NCI-H187 treated with DMSO at 0.1 percent for 48 hours (cell line): ENCODE data around the gene ANKRD9.

Experiments
- DNase-seq: peaks from one replicate; lab custom pipeline; 2025; lab: John Stamatoyannopoulos, UW

The ANKRD9 gene

DNA sequence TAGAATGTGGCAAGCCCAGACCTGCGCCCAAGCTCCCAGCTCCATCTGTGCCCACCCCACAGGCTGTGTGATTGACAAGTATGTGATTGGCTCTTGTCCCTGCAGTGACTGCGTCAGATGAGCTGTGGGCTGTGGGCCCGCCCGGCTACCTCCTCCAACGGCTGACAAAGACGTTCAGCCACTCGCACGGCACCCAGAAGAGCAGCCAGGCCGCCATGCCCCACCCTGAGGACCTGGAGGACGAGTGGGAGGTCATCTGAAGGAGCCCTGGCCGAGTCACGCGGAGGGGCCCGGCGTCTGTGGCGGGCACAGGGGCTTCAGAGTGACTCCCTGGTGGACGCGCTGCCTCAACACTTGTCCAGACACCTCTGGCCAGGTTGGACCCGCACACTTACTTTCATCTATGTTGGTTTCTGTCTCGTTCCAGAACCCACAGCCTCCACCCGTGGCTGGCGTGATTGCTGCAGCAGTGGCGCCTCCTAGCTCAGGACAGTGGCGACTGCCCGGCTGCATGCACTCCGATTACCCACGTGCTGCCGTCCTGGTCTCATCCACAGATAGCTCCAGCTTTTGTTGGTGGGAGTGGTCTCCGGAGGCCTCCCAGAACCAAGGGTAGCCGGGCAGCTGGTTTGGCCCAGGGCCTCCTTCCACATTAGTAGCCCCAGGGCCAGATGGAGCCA is 11.4 kb downstream of the ANKRD9 start:
- no peak for DNase-seq

DNA sequence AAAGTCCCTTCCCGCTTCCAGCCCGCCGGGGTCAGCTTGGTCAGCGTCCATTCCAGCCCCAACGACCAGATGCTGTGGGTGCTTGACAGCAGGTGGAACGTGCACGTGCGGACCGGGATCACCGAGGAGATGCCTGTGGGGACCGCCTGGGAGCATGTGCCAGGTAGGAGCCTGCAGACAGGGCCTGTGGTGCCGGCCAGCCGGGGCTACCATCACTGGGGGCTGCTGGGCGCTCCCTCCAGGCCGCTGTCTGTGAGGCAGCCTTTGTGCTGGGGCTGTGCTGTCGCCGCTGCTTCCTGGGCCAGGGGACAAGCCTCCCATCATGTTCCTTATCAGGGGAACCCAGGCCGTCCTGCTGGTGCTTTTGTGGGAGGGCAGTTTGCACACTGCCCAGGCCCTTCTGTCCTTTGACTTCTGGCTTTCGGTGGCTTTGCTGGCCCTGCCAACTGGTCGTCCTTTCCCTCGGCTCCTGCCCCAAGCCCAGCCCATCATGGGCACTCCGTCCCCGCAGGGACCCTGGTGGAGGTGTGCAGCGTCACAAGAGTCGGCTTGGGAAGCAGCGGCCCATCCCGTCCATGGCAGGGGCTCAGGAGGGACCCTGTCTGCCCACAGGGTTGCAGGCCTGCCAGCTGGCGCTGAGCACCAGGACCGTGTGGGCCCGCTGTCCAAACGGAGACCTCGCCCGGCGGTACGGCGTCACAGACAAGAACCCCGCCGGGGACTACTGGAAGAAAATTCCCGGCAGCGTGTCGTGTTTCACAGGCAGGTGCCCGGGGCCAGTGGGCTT is 12.4 kb downstream of the ANKRD9 start:
- DNase-seq: no peak

DNA sequence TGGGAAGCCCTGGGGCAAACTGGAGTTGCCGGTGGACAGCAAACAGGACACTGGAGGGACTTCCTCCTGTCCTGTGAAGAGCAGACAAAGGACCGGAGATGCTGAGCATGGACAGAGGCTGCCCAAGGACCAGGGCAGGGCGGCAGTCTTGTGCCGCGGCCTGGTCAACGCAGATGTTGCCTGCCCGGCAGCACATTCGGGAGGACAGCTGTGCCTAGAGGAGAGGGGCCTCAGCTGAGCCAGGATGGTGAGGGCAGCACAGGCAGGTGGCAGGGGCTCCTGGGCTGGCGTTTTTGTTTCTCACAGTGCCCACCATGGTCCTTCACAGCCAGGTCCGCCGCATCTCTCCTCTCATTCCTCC is 13.3 kb downstream of the ANKRD9 start:
- DNase-seq: no peak

DNA sequence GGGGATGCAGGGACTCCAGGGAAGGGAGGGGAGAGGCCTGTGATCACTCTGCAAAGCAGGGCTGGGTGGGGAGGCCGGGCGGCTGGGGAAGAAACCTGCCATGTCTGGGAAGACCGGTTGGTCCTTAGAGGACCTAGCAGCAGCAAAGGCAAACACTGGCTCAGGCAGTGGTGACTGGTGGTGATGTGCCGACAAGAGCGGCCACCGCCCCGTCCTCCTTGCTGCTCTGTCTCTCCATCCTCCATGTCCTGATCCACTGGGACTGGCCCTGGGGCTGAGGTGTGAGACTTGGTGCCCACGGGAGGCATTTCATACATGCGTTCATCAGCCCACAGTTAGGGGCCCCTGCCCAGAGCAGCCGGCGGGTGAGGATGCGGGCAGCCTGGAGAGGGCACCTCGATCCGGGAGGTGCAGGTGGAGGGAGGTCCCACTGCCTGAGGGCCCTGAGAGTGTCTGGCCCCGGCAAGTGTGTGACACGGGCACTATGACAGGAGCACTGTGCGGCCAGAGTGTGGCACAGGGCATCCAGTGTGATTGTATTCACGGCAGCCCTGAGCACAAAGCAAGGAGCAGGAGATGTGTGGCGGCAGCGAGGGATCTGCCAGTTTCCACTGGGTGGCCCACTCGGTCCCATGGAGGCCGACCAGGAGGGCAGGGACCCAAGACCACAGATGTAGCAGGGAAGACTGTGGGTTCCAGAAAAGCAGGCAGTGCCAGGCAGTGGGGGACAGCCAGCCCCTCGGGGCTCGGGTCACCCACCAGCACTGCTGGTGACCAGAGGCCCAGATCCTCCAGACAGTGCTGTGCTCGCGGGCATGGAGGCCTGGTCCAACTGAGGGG is 13.9 kb downstream of the ANKRD9 start:
- no peak for DNase-seq

DNA sequence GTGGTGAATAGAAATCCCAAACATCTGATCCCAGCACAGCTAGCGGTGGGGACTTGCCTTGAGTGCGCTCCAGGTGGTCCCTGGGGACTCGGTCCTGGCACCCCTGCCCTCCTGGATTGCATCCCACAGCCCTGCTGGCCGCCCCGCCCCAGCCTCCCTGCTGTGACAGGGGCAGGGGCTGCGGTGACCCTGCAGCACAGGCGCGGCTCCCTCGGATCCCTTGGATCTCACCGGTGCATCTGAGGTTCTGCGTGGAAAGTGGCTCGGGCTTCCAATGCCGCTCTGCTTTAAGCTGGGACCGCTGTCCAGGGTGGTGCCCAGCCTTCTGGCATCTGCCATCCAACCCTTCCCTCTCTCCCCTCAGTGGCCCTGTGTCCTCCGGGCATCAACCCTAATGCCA is 16.0 kb downstream of the ANKRD9 start:
- no peak for DNase-seq

DNA sequence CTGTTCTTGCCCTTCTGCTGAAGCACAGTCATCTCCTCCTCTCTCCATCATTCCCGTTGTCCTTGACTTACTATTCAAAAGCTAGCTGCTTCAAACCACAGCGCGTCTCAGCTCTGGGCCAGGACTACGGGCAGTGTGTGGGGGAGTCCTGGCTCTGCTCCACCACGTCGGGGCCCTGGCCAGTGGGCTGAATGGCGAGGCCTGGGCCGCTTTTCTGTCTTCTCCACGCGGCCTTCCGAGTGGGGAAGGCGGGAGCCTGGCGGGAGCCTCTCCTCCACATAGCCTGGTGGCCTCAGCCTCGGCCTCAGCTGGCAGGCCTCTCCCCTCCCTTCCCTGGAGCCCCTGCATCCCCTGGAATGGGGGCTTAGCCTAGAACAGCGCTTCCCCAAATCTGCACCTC is 16.5 kb downstream of the ANKRD9 start:
- DNase-seq: no peak

DNA sequence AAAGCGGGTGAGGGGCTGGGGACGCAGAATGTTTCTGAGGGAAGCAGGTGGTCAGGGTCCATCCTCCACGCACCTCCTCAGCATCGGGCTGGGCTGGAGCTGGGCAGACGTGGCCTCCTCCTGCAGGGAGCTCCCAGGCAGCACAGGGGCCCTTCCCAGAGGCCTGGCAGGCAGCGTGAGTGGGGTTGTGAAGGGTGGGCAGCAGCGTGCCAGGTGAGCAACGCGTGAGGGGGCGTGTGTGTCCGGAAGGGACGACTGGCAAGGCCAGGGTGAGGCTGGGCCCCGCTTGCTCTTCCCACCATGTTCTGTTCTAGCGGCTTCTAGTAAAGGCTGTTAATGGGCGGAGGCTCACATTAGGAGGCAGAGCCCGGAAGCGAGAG is 17.1 kb downstream of the ANKRD9 start:
- DNase-seq: no peak

DNA sequence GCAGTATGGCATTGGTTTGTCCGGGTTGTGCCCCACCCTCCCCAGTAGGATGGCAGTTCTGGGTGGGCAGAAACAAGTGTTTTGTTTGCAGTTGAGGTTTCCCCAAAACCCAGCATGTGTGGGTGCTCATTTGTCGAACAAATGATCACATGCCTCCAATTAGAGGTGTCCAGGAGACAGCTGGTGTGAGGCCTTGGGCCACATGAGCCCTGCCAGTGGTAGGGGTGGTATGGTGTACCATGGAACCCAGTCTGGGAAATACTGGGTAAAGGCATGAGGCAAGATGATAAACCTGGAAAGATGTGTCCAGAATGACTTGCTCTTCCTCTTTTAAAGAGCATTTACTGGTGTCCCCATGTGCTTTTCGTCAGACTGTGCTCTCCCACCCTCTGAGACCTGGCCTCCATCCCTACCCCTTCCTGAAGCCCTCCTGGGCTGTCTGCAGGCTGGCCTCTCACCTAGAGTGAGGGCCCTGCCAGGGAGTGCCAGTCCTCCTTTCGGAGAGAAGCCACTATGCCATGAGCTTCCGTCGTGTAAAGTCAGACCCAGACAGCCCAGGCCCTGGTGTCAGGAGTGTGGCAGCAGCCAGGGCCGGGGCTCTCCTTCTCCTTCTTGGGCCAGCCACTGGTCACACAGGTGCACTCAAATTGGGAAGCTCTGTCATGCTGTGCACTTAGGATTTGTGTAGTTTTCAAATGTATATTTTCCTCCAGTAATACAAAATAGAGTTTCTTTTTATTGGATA is 17.6 kb downstream of the ANKRD9 start:
- no peak for DNase-seq

DNA sequence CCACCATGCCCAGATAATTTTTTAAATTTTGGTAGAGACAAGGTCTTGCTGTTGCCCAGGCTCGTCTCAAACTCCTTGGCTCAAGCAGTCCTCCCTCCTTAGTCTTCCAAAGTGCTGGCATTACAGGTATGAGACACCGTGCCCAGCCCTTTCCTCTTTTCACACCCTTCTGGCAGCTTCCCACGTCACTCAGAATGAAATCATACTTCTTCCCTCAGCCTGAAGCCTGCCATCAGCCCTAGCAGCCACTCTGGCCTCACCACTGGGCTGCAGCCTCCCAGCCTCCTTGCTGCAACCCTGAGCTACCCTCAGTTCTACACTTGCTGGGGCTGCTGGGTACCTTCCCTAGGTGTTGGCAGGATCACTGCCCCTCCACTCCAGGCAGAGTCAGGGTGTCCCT is 18.2 kb downstream of the ANKRD9 start:
- DNase-seq: no peak

DNA sequence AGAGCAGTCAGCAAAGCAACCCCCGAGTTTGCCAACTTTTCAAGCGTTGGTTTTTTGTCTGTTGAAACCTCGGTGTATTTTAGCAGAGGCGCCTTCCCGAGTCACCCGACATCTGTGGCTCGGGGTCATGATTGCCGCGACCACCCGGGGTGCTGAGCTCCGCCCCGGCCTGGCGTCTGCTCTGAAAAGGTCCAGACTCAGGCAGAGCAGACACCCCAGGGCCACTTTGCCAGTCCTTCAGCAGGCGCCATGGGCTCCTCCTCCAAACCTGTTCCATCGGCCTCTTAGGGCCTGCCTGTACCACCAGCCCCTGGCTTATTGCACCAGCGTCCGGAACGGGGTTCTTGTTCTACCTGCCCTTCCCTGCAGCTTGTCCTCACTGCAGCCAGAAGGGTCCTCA is 19.1 kb downstream of the ANKRD9 start:
- DNase-seq: no peak

DNA sequence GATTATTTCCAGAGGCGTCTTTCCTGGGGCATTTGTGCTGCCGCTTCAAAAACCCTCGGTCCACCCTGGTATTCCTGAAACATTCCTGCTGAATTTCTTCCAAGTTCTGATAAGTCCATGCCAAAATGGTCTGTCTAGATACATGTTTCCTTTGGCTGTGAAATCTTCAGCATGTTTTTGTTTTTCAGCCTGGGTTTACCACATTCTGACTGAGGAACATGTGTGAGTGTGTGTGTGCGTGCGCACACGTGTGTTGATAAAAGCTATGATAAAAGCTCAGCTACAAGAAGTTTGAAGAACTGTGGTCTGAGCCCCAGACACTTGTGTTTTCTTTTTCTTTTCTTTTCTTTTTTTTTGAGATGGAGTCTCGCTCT is 22.4 kb downstream of the ANKRD9 start:
- no peak for DNase-seq

DNA sequence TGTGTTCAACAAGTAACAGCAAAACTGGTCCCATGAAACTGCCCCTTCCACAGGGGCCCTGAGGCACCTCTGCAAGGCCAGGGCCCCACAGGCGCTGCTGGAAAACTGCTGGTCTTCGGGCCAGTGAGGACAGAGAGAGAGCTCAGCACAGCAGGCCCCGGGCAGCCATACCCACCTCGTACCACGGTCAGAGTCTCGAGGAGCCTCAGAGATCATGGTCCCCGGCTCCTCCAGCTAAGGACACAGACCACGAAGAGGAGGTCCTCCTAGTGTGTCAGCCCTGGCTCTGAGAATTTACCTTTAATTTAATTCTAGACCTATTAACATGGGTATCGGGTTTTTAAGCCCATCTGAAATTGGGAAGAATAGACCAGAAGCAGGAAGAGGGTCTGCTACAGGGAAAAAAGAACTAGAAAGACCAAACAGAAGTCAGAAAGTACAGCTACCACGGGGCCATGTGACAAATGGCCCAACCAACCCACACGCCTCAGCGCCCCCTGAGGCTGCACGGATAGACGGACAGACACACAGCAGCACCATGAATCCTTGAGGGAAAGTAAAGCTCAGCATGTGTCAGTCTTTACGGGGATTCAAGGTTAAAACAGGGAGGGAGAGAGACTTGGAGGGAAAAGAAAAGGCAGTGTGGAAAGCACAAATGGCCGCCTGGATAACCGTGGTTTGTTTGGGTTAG is 22.9 kb downstream of the ANKRD9 start:
- no peak for DNase-seq

DNA sequence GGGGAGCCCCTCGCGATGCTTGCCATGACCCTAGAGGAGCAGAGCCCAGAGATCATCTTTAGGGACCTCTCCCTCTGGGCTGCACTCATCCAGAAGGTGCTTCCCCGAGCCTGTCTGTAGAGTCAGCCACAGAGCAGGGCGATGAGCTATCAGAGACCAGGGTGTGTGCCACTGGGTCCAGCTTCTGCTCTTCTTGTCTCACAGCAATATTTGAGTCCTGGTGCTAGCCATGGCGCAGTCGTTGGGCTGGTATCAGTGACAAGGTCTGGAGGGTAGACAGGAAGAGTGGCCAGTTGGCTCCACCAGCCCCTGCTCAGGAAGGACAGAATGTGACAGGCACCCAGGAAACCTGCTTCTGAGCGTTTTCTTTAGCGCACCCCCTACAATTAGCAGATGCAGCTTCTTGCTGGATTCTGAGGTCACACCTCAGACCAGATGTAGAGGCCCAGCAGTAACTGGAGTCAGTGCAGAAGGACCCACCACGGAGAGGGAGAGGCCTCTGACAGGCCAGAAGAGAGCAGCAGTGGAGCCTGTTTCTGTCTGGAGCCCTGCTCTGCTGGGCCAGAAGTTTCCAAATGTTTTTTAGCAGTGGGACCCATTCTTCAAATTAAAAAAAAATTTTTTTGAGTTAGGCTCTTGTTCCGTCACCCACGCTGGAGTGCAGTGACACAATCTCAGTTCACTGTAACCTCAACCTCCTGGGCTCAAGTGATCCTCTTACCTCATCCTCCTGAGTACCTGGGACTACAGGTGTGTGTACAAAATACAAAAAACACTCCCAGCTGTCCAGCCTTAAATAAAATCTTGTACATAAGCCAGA is 23.7 kb downstream of the ANKRD9 start:
- DNase-seq: no peak

DNA sequence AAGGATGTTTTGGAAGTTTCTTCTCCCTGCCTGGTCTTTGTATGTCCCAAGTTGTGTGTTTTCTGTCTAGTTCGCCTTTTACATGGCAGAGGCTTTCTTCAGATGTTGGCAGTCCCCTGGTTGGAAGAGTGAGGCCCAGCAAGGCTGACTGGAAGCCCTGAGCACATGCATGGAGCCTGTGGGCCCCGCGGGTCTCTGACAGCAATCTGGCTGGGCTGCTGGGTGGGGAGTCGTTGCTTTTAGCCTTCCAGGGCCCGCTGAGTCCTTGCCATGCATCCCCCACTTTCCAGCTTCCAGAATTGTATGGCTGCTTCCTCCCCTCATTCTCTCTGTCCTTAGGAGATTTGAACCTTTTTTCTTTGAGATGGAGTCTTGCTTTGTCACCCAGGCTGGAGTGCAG is 25.3 kb downstream of the ANKRD9 start:
- DNase-seq: no peak

DNA sequence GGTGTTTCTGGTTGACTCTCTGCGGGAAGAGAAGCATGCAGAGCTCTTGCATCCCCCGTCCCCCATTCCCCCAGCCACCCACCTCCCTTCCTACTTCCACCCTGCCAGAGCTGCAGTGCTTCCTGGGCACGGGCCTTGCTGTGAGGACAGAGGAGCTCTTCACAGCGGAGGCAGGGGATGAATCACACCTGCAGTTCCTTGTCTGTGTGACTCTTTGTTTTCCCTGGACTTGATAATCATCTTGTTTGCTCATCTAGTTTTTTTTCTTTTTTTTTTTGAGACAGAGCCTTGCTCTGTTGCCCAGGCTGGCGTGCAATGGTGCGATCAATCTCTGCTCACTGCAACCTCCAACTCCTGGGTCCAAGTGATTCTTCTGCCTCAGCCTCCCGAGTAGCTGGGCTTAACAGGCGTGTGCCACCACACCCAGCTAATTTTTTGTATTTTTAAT is 27.8 kb downstream of the ANKRD9 start:
- DNase-seq: no peak

DNA sequence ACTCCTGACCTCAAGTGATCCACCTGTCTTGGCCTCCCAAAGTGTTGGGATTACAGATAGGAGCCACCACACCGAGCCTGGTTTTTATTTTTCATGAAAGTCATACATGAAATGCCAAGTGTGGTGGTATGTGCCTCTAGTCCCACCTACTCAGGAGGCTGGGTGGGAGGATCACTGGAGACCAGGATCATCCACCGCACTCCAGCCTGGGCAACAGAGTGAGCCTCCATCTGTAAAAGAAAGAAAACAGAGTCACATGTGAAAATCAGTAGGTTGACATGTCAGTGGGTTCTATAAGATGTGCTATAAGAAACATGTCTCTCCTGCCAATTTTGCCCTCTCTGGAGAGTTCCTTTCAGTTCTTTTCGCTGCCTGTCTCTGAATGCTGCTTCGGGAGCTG is 28.2 kb downstream of the ANKRD9 start:
- DNase-seq: no peak

DNA sequence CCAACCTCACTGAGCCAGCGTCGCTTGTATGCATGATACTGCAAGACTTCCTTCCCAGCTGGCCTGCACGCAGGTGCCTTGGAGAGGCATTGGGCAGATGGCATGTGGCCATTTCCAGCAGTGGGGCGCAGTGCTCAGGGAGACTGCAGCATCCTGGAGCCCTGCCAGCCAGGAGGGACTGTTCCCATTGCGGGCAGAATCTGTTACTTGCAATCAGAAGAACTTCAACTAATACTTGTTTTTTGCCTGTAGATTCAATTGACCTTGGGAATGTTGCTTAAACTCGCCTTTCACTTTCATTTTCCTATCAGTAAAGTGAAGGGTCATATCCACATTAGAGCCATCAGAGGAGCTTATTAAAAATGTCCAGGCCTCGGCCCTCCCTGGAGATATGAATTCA is 29.8 kb downstream of the ANKRD9 start:
- DNase-seq: no peak

DNA sequence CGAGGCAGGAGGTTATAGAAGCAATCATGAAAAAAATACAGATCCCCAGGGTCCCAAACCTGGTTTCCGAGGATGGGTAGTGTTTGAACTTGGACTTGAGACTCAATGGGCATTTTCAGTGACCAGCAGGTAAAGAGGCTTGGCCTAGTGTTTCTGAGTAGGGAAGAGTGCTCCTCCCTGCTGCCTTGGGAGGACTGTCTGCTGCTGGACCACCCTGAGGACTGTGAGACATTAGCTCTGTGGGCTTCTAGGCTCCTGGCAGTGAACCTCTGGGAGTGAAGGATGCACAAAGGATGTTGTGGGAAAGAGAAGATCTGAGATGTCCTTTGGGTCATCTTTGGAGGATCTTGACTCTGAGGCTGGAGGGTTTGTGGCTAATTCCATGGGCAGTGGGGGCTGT is 30.5 kb downstream of the ANKRD9 start:
- no peak for DNase-seq

DNA sequence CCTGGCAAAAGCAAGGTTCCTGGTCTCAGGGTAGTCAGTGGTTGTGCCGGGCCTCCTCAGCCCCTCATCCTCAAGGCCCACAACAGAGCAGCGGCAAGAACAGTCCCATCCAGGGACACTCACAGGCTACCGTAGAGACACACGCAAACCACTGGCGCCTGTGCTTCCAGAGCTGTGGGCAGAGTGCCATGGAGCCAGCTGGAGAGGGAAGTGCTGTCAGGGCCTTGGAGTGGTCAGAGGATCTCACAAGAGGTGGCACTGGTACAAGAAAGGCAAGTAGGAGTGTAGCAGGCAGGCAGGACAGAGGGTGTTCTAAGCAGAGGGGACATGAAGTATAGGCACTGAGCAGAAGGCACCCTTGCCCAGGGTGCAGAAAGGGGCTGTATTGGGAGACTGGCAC is 34.6 kb downstream of the ANKRD9 start:
- no peak for DNase-seq

DNA sequence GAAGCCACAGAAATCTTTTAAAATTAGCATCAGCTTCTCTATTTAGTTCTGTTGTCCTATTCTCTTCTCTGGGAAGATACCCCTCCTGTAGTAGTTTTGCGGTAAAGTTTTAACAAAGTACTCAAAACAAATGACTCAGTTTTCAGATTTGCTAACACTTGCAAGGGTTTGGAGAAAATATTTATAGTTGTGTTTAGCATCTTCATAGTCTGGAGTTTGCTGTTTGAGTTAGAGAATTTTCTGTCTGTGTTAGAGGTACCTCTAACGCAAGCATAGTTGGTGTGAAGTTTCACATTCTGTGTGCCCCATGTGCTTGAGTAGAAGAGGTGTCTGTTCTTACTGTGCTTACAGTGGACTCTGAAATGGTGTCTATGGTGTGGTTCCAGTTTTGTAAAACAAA is 36.0 kb downstream of the ANKRD9 start:
- DNase-seq: no peak

DNA sequence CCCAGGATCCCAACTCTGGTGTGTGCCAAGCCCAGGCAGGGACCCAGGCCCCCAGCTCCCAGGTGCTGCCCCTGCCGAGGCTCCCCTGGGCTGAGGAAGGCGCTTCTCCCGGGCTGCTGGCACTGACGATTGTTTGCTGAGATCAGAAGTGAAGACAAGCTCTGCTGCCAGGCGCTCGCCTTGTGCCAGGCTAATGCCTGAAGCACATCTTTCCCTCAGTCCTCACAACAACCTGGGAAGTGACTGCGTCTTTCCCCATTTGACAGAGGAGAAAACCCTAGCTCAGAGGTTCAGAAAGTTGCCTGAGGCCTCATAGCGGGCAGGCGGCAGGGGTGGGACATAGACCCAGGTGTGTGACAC is 36.8 kb downstream of the ANKRD9 start:
- no peak for DNase-seq
